Smooth muscle cell (in vitro differentiated cells): ENCODE measurements around the gene PFN1. TPM values are rescaled to one million over a fixed set of nuclear protein-coding genes. Genes with fewer than 3 reads are reported as not detected.
"Not testable (repeated sequence)": the region's sequence is repeated elsewhere in the genome, so short reads cannot be mapped to it uniquely, and the experiment has no call there.

Source experiments
- DNase-seq: peaks from one replicate; lab custom pipeline; 2025; ENCODE audit not compliant: unreplicated experiment; lab: John Stamatoyannopoulos, UW
- H2AFZ ChIP-seq: fragments of 200-600 bp; sonication (generic); 2 replicates; pipeline ENCODE4 v1.6.0; 2016; ENCODE audit warnings: antibody characterized with exemption, low read depth, mild to moderate bottlenecking
- H3F3A ChIP-seq: fragments of 200-600 bp; sonication (generic); 2 replicates; pipeline ENCODE4 v1.6.0; 2017; ENCODE audit warnings: antibody characterized with exemption, low read depth
- H3K27ac ChIP-seq: fragments of 200-600 bp; sonication (generic); 2 replicates; pipeline ENCODE4 v1.5.1; 2016; ENCODE audit warnings: low read depth, mild to moderate bottlenecking
- H3K27me3 ChIP-seq: fragments of 200-600 bp; sonication (generic); 2 replicates; pipeline ENCODE4 v1.6.1; 2016; ENCODE audit warnings: low read depth, mild to moderate bottlenecking
- H3K36me3 ChIP-seq: fragments of 200-600 bp; sonication (generic); 2 replicates; pipeline ENCODE4 v1.5.1; 2016; ENCODE audit warnings: low read depth
- H3K4me1 ChIP-seq: fragments of 200-600 bp; sonication (generic); 2 replicates; pipeline ENCODE4 v1.5.1; 2016; ENCODE audit warnings: low read depth
- H3K4me2 ChIP-seq: fragments of 200-600 bp; sonication (generic); 2 replicates; pipeline ENCODE4 v1.6.0; 2016; ENCODE audit warnings: mild to moderate bottlenecking
- H3K4me3 ChIP-seq: fragments of 200-600 bp; sonication (generic); 2 replicates; pipeline ENCODE4 v1.5.1; 2016; ENCODE audit warnings: mild to moderate bottlenecking
- H3K79me2 ChIP-seq: fragments of 200-600 bp; sonication (generic); 2 replicates; pipeline ENCODE4 v1.6.0; 2016; ENCODE audit warnings: low read depth, mild to moderate bottlenecking
- H3K9ac ChIP-seq: fragments of 200-600 bp; sonication (generic); 2 replicates; pipeline ENCODE4 v1.6.0; 2016; ENCODE audit warnings: low read depth
- H3K9me3 ChIP-seq: fragments of 200-600 bp; sonication (generic); replicated peaks from 2 replicates; pipeline ENCODE4 v1.5.1; 2016; ENCODE audit warnings: low read depth
- H4K20me1 ChIP-seq: fragments of 200-600 bp; sonication (generic); 2 replicates; pipeline ENCODE4 v1.6.0; 2016; ENCODE audit warnings: low read depth
- WGBS: methylation state at CpG from one replicate; pipeline ENCODE4 v1.1.7; 2016; ENCODE audit warnings: low lambda C conversion rate; 5-methylcytosine and 5-hydroxymethylcytosine counted together
- polyA plus RNA-seq: library from polyadenylated mRNA; unstranded; fragments of >200 nt; fragmentation: Nextera tagmentation; extraction: Ambion mirVana; gene quantifications from 2 replicates; pipeline ENCODE4 v1.2.1, GENCODE V29; 2016
- total RNA-seq: library from RNA; depleted of rRNA; stranded (reverse); fragments of >200 nt; gene quantifications from 2 replicates; pipeline ENCODE4 v1.2.3, GENCODE V29; 2014
- TF ChIP-seq, protein P1 (sequence below): fragments of 200-600 bp; sonication (generic); IDR thresholded peaks from 2 replicates; pipeline ENCODE4 v1.5.1; 2017; ENCODE audit warnings: borderline replicate concordance, mild to moderate bottlenecking, antibody characterized with exemption; ENCODE audit not compliant: insufficient read depth, poor library complexity, severe bottlenecking

Gene PFN1
- total and polyA plus RNA-seq, 2 experiments from 2014 or later, result 838 to 1,485 TPM

DNA sequence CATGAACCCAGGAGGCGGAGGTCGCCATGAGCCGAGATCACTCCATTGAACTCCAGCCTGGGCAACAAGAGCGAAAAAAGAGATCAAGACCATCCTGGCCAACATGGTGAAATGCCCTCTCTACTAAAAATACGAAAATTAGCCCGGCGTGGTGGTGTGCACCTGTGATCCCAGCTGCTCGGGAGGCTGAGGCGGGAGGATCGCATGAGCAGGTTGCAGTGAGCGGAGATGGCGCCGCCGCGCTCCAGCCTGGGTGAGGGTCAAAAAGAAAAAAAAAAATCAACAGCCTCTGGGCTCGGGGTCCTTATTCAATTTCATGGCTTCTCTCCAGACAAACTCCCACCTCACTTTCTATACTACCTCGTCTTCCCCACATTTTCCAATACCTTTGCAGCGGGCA is 19.4 kb downstream of the PFN1 start:
- no peaks in the 10 kb centered on the region for H4K20me1 ChIP-seq

DNA sequence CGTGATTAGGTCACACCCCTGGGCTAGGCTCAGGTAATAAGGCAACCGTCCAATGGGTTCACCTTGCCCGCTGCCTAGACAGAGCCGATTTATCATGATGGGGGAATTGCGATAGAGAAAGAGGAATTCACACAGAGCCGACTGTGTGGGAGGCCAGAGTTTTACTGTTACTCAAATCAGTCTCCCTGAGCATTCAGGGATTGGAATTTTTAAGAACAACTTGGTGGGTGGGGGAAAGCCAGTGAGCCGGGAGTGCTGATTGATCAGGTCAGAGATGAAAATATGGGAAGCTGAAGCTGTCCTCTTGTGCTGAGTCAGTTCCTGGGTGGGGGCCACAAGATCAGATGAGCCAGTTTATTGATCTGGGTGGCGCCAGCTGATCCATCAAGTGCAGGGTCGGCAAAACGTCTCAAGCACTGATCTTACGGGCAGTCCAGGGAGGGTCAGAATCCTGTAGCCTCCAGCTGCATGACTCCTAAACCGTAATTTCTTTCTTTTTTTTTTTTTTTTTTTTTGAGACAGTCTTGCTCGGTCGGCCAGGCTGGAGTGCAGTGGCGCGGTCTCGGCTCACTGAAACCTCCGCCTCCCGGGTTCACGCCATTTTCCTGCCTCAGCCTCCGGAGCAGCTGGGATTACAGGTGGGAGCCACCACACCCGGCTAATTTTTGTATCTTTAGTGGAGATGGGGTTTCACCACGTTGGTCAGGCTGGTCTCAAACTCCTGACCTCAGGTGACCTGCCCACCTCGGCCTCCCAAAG is 21.6 kb downstream of the PFN1 start:
- not testable (repeated sequence) for H3K27me3 ChIP-seq, H3F3A ChIP-seq, H3K4me1 ChIP-seq, H4K20me1 ChIP-seq, H3K36me3 ChIP-seq, H3K9ac ChIP-seq, H3K27ac ChIP-seq, H2AFZ ChIP-seq, H3K4me3 ChIP-seq, DNase-seq, H3K4me2 ChIP-seq, H3K9me3 ChIP-seq, H3K79me2 ChIP-seq
- WGBS, result 87% methylated on average over 24 of the region's 24 CpGs

More for the DNA sequence above, 19.4 kb downstream of the PFN1 start:
- H3K79me2 ChIP-seq, result no peaks in the 10 kb centered on the region
- no peak overlapping the region for H3K27ac ChIP-seq
- 97% methylated on average over 18 of the region's 18 CpGs for WGBS
- no peak overlapping the region for H3K4me2 ChIP-seq
- no peaks in the 10 kb centered on the region for H3F3A ChIP-seq
- H3K9ac ChIP-seq, result no peak overlapping the region
- no peaks in the 10 kb centered on the region for H3K27me3 ChIP-seq
- TF ChIP-seq, protein P1, sequence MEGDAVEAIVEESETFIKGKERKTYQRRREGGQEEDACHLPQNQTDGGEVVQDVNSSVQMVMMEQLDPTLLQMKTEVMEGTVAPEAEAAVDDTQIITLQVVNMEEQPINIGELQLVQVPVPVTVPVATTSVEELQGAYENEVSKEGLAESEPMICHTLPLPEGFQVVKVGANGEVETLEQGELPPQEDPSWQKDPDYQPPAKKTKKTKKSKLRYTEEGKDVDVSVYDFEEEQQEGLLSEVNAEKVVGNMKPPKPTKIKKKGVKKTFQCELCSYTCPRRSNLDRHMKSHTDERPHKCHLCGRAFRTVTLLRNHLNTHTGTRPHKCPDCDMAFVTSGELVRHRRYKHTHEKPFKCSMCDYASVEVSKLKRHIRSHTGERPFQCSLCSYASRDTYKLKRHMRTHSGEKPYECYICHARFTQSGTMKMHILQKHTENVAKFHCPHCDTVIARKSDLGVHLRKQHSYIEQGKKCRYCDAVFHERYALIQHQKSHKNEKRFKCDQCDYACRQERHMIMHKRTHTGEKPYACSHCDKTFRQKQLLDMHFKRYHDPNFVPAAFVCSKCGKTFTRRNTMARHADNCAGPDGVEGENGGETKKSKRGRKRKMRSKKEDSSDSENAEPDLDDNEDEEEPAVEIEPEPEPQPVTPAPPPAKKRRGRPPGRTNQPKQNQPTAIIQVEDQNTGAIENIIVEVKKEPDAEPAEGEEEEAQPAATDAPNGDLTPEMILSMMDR, result no peak
- no peak for DNase-seq
- no peak overlapping the region for H3K4me3 ChIP-seq
- H3K36me3 ChIP-seq, result no peaks in the 10 kb centered on the region
- no peak overlapping the region for H2AFZ ChIP-seq
- H3K9me3 ChIP-seq, result no peaks in the 10 kb centered on the region
- no peaks in the 10 kb centered on the region for H3K4me1 ChIP-seq

DNA sequence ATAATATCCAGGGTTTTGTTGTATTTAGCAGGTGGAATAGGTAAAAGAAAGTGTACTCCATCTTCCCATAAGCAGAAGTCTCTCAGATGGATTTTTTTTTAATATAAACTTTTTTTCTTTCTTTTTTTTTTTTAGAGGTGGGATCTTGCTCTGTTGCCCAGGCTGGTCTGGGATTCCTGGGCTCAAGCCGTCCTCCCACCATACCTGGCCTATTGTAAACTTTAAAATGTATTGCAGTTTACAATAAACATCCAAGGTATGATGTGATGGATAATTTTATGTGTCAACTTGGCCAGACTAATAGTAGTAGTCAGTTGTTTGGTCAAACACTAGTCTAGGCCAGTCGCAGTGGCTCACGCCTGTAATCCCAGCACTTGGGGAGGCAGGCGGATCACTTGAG is 27.0 kb downstream of the PFN1 start:
- Histone ChIP-seq H3K4me3 (no peak overlapping the region), H3K4me2 (no peak overlapping the region), H3K9me3 (no peaks in the 10 kb centered on the region), H3K27me3 (no peaks in the 10 kb centered on the region), H3F3A (peaks cover 11% of the 10 kb centered on the region), H3K79me2 (no peaks in the 10 kb centered on the region), H2AFZ (no peak overlapping the region), H3K36me3 (no peaks in the 10 kb centered on the region), H3K4me1 (no peaks in the 10 kb centered on the region), H4K20me1 (no peaks in the 10 kb centered on the region), H3K9ac (no peak overlapping the region), H3K27ac (peak overlapping the region; percentile 75)
- TF ChIP-seq, protein P1, result no peak
- 92% methylated on average over 4 of the region's 4 CpGs for WGBS
- DNase-seq, result no peak

DNA sequence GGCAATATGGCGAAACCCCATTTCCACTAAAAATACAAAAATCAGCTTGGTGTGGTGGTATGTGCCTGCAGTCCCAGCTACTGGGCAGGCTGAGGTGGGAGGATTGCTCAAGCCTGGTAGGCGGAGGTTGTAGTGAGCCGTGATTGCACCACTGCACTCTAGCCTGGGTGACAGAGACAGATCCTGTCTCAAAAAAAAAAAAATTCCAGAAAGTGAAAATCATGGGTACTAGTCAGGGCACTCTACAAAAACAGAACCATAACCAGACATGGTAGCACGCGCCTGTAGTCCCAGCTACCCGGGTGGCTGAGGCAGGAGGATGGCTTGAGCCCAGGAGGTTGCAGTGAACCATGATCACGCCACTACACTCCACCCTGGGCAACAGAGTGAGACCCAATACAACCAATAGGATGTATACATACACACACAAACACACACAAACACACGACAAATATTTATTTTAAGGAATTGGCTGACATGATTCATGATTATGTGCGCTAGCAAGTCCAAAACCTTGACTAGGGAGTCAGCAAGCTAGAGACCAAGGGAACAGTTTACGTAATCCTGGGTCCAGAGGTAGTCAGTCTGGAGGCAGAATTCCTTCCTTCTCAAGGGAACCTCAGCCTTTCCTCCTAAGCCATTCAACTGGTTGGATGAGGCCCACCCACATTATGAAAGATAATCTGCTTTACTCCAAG is 27.8 kb downstream of the PFN1 start:
- peak overlapping the region; percentile 75 for H3K27ac ChIP-seq
- no peaks in the 10 kb centered on the region for H4K20me1 ChIP-seq
- DNase-seq, result no peak
- H2AFZ ChIP-seq, result no peak overlapping the region
- 71% methylated on average over 10 of the region's 10 CpGs for WGBS
- no peaks in the 10 kb centered on the region for H3K27me3 ChIP-seq
- no peaks in the 10 kb centered on the region for H3K79me2 ChIP-seq
- no peak overlapping the region for H3K9ac ChIP-seq
- no peaks in the 10 kb centered on the region for H3K36me3 ChIP-seq
- H3K4me3 ChIP-seq, result no peak overlapping the region
- H3F3A ChIP-seq, result peaks cover 11% of the 10 kb centered on the region
- TF ChIP-seq, protein P1, result no peak
- H3K4me1 ChIP-seq, result no peaks in the 10 kb centered on the region
- H3K9me3 ChIP-seq, result no peaks in the 10 kb centered on the region
- peak overlapping the region; percentile 60 for H3K4me2 ChIP-seq
